ENCODE measurements around the gene MRPS27. TPM values are rescaled to one million over a fixed set of nuclear protein-coding genes. Genes with fewer than 3 reads are reported as not detected.

Gene MRPS27
- total and polyA plus RNA-seq, 2 of the 13 experiments (the other 11 are each of a cell fraction or from before 2014, with no cell fraction given): 71.8 to 115 TPM

GRCh38 chr5:72195581-72195980 lies 124.5 kb downstream of the MRPS27 start (continued):
- TF ChIP-seq BORCS8-MEF2B (CRISPR knock-in tag; IDR thresholded peaks at IDR 0.05) (no peak), ZNF652 (CRISPR knock-in tag; IDR thresholded peaks at IDR 0.05; ENCODE audit: borderline replicate concordance, low read depth) (no peak), RXRA (CRISPR knock-in tag; IDR thresholded peaks at IDR 0.05) (no peak), ZNF510 (CRISPR knock-in tag; IDR thresholded peaks at IDR 0.05; ENCODE audit: low read depth) (no peak), TCF7L2 (IDR thresholded peaks at IDR 0.05; ENCODE audit: low read depth, low read length) (no peak), DR1 (CRISPR knock-in tag; IDR thresholded peaks at IDR 0.05) (no peak), TFDP1 (CRISPR knock-in tag; IDR thresholded peaks at IDR 0.05; ENCODE audit: borderline replicate concordance) (no peak), ZNF609 (CRISPR knock-in tag; IDR thresholded peaks at IDR 0.05; ENCODE audit: borderline replicate concordance) (no peak), GLI4 (CRISPR knock-in tag; IDR thresholded peaks at IDR 0.05; ENCODE audit: borderline replicate concordance) (no peak), CENPX (CRISPR knock-in tag; IDR thresholded peaks at IDR 0.05) (no peak), PPARG (CRISPR knock-in tag; conservative IDR thresholded peaks at IDR 0.05) (no peak)

Measured in HepG2 (cell line).